PC-3 (cell line): ENCODE data around the gene FARP1. TPM values are rescaled to one million over a fixed set of nuclear protein-coding genes. Genes with fewer than 3 reads are reported as not detected.

ENCODE experiments used
- ATAC-seq: fragments of 200-7000 bp; cut with Tn5 transposase; 2 replicates; pipeline ENCODE4 v1.9.1; 2020; ENCODE audit warnings: mild to moderate bottlenecking, moderate library complexity
- BruUV-seq: library from RNA; stranded (reverse); fragments of 400-500 nt; replicated peaks from 2 replicates; lab custom pipeline; 2021; lab: Mats Ljungman, UMichigan
- CTCF ChIA-PET: fragments of 300-600 bp; sonication (Branson Sonifier 250); formaldehyde crosslinking; loops from one replicate; lab custom pipeline; 2022; ENCODE audit warnings: antibody characterized with exemption; lab: Charles Lee
- POLR2A ChIA-PET: fragments of 300-600 bp; sonication (Branson Sonifier 250); formaldehyde crosslinking; loops from one replicate; lab custom pipeline; 2022; ENCODE audit warnings: antibody characterized with exemption; ENCODE audit not compliant: unreplicated experiment; lab: Charles Lee
- DNase-seq: peaks from one replicate; pipeline ENCODE4 v3.0.0-alpha.2; 2015
- H2AFZ ChIP-seq: fragments of 300-600 bp; sonication (generic); 2 replicates; pipeline ENCODE4 v1.6.0; 2016; ENCODE audit warnings: antibody characterized with exemption, low read length
- H3F3A ChIP-seq: fragments of 300-600 bp; sonication (generic); one replicate; pipeline ENCODE4 v1.6.0; 2017; ENCODE audit warnings: antibody characterized with exemption, low read length, control low read depth, mild to moderate bottlenecking; ENCODE audit not compliant: unreplicated experiment
- H3K27ac ChIP-seq: fragments of 300-600 bp; sonication (generic); 2 replicates; pipeline ENCODE4 v1.5.1; 2016; ENCODE audit warnings: mild to moderate bottlenecking, low read length
- H3K27me3 ChIP-seq: fragments of 300-600 bp; sonication (generic); 2 replicates; pipeline ENCODE4 v1.6.1; 2016; ENCODE audit warnings: low read length, mixed read lengths
- H3K36me3 ChIP-seq: fragments of 300-600 bp; sonication (generic); 2 replicates; pipeline ENCODE4 v1.6.1; 2016; ENCODE audit warnings: low read depth, mixed run types, low read length, mixed read lengths
- H3K4me1 ChIP-seq: fragments of 300-600 bp; sonication (generic); 2 replicates; pipeline ENCODE4 v1.5.1; 2016; ENCODE audit warnings: low read length; ENCODE audit not compliant: insufficient read depth
- H3K4me2 ChIP-seq: fragments of 300-600 bp; sonication (generic); 2 replicates; pipeline ENCODE4 v1.6.0; 2016; ENCODE audit warnings: low read length
- H3K4me3 ChIP-seq: fragments of 300-600 bp; sonication (generic); 2 replicates; pipeline ENCODE4 v1.5.1; 2016; ENCODE audit warnings: mild to moderate bottlenecking, low read length, mixed read lengths
- H3K79me2 ChIP-seq: fragments of 300-600 bp; sonication (generic); 2 replicates; pipeline ENCODE4 v1.6.1; 2017; ENCODE audit warnings: low read length, mixed read lengths
- H3K9ac ChIP-seq: fragments of 300-600 bp; sonication (generic); 2 replicates; pipeline ENCODE4 v1.6.0; 2016; ENCODE audit warnings: mild to moderate bottlenecking, low read length
- H3K9me2 ChIP-seq: fragments of 300-600 bp; sonication (generic); replicated peaks from 2 replicates; pipeline ENCODE4 v1.6.1; 2016; ENCODE audit warnings: mixed run types, low read length, mixed read lengths
- H3K9me3 ChIP-seq: fragments of 300-600 bp; sonication (generic); 2 replicates; pipeline ENCODE4 v1.6.1; 2016; ENCODE audit warnings: low read length, mixed read lengths
- H4K20me1 ChIP-seq: fragments of 300-600 bp; sonication (generic); 2 replicates; pipeline ENCODE4 v1.6.1; 2016; ENCODE audit warnings: low read length, mixed read lengths
- EZH2 ChIP-seq: fragments of 300-600 bp; sonication (generic); IDR thresholded peaks from one replicate; pipeline ENCODE4 v1.6.1; 2017; ENCODE audit warnings: antibody characterized with exemption, mild to moderate bottlenecking, low read length; ENCODE audit not compliant: unreplicated experiment
- EZH2phosphoT487 ChIP-seq: fragments of 300-600 bp; sonication (generic); IDR thresholded peaks from 2 replicates; pipeline ENCODE4 v1.6.1; 2018; ENCODE audit warnings: mild to moderate bottlenecking, antibody characterized with exemption, low read length, borderline replicate concordance
- intact Hi-C: fragments of 100-400 bp; cut with micrococcal nuclease; formaldehyde crosslinking; loops from 2 replicates; pipeline ENCODE4 v1.9.0; 2023
- total RNA-seq: library from RNA; depleted of rRNA; stranded (reverse); fragments of >200 nt; gene quantifications from 2 replicates; pipeline ENCODE4 v1.2.3, GENCODE V29; 2014
- TF ChIP-seq, protein P1 (sequence below): fragments of 300-600 bp; sonication (generic); conservative IDR thresholded peaks from 2 replicates; pipeline ENCODE4 v1.5.1; 2017; ENCODE audit warnings: antibody characterized with exemption, low read depth, mild to moderate bottlenecking, low read length

Gene FARP1
- total RNA-seq, 1 experiment from 2014 or later, result 18.2 TPM

DNA sequence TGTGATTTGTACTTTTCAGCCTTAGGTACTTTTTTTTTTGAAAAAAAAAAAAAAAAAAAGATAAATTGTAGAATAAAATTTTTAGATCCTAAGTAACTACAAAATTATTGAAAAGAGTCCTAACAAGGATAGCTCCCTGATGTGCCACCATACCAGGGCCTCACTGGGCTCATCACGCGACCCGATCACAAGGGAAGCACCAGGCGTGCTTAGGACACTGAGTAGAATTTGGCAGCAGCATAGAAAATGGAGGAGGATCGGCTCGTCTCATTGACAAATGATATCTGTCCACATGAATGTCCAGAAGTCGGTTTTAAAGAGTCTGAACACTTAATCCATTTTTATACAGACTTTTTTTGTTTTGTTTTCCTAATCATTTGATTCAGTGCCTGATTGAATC lies 255.0 kb downstream of the FARP1 start:
- no peaks in the 10 kb centered on the region for H3K27me3 ChIP-seq
- BruUV-seq, result no TSS peak
- no peaks in the 10 kb centered on the region for H3K9me2 ChIP-seq
- DNase-seq (no peak), ATAC-seq (no peak)
- no peak overlapping the region for H2AFZ ChIP-seq
- TF ChIP-seq EZH2phosphoT487, result no peak
- TF ChIP-seq, protein P1, sequence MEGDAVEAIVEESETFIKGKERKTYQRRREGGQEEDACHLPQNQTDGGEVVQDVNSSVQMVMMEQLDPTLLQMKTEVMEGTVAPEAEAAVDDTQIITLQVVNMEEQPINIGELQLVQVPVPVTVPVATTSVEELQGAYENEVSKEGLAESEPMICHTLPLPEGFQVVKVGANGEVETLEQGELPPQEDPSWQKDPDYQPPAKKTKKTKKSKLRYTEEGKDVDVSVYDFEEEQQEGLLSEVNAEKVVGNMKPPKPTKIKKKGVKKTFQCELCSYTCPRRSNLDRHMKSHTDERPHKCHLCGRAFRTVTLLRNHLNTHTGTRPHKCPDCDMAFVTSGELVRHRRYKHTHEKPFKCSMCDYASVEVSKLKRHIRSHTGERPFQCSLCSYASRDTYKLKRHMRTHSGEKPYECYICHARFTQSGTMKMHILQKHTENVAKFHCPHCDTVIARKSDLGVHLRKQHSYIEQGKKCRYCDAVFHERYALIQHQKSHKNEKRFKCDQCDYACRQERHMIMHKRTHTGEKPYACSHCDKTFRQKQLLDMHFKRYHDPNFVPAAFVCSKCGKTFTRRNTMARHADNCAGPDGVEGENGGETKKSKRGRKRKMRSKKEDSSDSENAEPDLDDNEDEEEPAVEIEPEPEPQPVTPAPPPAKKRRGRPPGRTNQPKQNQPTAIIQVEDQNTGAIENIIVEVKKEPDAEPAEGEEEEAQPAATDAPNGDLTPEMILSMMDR, result no peak
- no peak for TF ChIP-seq EZH2
- ChIA-PET POLR2A (no interaction called here), CTCF (no interaction called here)
- H3K79me2 ChIP-seq, result no peaks in the 10 kb centered on the region
- H3K4me2 ChIP-seq, result no peak overlapping the region
- no peaks in the 10 kb centered on the region for H4K20me1 ChIP-seq
- no peaks in the 10 kb centered on the region for H3K4me1 ChIP-seq
- no peak overlapping the region for H3K27ac ChIP-seq
- H3K36me3 ChIP-seq, result no peaks in the 10 kb centered on the region
- H3K4me3 ChIP-seq, result no peak overlapping the region
- H3K9ac ChIP-seq, result no peak overlapping the region
- H3K9me3 ChIP-seq, result no peaks in the 10 kb centered on the region
- intact Hi-C loops, result loop anchor here (1.0 to 5.0 kb wide), 2 partner anchors 256 to 366 kb away; no protein-coding TSS in a partner anchor
- H3F3A ChIP-seq, result no peaks in the 10 kb centered on the region

DNA sequence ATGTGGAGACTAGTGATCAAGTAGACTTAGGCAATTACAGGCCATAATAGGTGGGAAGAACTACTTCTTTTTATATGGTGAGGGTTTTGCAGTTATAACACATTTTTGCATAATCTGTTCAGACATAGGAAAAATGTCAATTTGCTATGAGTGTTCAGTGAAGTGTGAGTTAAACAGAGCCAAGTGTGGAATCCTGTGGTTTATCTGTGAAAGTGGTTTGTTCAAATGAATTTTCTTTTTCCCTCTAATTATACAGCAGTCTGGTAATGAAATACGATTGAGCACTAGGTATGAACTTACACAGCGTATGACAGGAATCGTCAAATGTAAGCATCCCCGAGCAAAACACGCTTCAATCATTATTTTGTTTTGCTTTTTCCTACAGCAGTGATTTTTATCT lies 255.7 kb downstream of the FARP1 start:
- Histone ChIP-seq H3K36me3 (no peaks in the 10 kb centered on the region), H3K9ac (no peak overlapping the region), H2AFZ (no peak overlapping the region), H3F3A (no peaks in the 10 kb centered on the region), H4K20me1 (no peaks in the 10 kb centered on the region), H3K9me3 (no peaks in the 10 kb centered on the region), H3K79me2 (no peaks in the 10 kb centered on the region), H3K9me2 (no peaks in the 10 kb centered on the region), H3K27me3 (no peaks in the 10 kb centered on the region), H3K4me1 (no peaks in the 10 kb centered on the region), H3K27ac (no peak overlapping the region), H3K4me2 (no peak overlapping the region), H3K4me3 (no peak overlapping the region)
- ChIA-PET POLR2A (no interaction called here), CTCF (no interaction called here)
- DNase-seq, result no peak
- ATAC-seq, result no peak
- intact Hi-C loops, result loop anchor here (5.0 kb wide), 1 partner anchor 366 kb away; no protein-coding TSS in a partner anchor
- no TSS peak for BruUV-seq
- no peak for TF ChIP-seq EZH2
- TF ChIP-seq EZH2phosphoT487, result no peak
- TF ChIP-seq, protein P1, result no peak

DNA sequence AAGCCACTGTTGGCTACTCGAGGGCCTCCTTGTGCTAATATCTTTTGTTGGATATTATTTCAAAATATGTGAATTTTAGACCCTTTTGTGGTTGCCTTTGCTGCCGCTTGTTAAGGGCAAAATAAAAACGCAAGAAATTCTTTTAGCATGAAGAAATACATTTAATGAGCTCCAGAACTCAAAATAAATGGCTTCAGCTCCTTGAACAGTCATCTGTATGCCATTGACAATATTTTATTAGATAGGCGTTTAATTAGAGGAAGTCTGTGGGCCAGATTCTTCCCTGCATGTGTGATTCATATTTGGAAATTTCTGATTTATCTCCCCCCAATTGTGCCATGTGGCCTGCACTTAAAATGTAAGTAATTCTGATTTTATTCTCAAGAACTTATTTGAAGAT lies 256.9 kb downstream of the FARP1 start:
- no peaks in the 10 kb centered on the region for H3F3A ChIP-seq
- DNase-seq (no peak), ATAC-seq (no peak)
- no peak overlapping the region for H3K4me3 ChIP-seq
- no peak overlapping the region for H3K9ac ChIP-seq
- POLR2A ChIA-PET, result no interaction called here
- no peak overlapping the region for H3K27ac ChIP-seq
- H3K36me3 ChIP-seq, result no peaks in the 10 kb centered on the region
- no peak overlapping the region for H2AFZ ChIP-seq
- no peaks in the 10 kb centered on the region for H3K27me3 ChIP-seq
- no peak for TF ChIP-seq EZH2phosphoT487
- no peak for TF ChIP-seq EZH2
- TF ChIP-seq, protein P1, result no peak
- no peaks in the 10 kb centered on the region for H3K79me2 ChIP-seq
- H3K9me2 ChIP-seq, result no peaks in the 10 kb centered on the region
- H4K20me1 ChIP-seq, result no peaks in the 10 kb centered on the region
- no peak overlapping the region for H3K4me2 ChIP-seq
- CTCF ChIA-PET, result no interaction called here
- H3K4me1 ChIP-seq, result no peaks in the 10 kb centered on the region
- BruUV-seq, result no TSS peak
- H3K9me3 ChIP-seq, result no peaks in the 10 kb centered on the region
- intact Hi-C loops, result loop anchor here (5.0 kb wide), 1 partner anchor 367 kb away; no protein-coding TSS in a partner anchor
